K562 (cell line): ENCODE data around the gene PRDM2. TPM values are rescaled to one million over a fixed set of nuclear protein-coding genes. Genes with fewer than 3 reads are reported as not detected.

Experiments
- ATAC-seq: fragments of 200-7000 bp; cut with Tn5 transposase; 3 replicates; pipeline ENCODE4 v1.9.1; 2020; ENCODE audit warnings: moderate library complexity
- BruUV-seq: library from RNA; stranded (reverse); fragments of 400-500 nt; replicated peaks from 2 replicates; lab custom pipeline; 2021; lab: Mats Ljungman, UMichigan
- CTCF ChIA-PET: fragments of 300-600 bp; formaldehyde crosslinking; extraction: SDS; loops from one replicate; lab custom pipeline; 2021; ENCODE audit warnings: low intra/inter-chr PET ratio; lab: Yijun Ruan, JAX
- POLR2A ChIA-PET: fragments of 300-600, 350-650 bp; sonication (Branson Sonifier 250); formaldehyde crosslinking; extraction: SDS; loops from one replicate; lab custom pipeline; 2021; ENCODE audit warnings: antibody characterized with exemption, inconsistent platforms; lab: Yijun Ruan, JAX
- DNase-seq, 4 experiments: peaks; one replicate each; pipeline versions ENCODE4 v3.0.0 to v3.0.0-alpha.2; 2011 to 2018; ENCODE audit warnings: low spot score in 3 of 4, mixed read lengths in 3 of 4; ENCODE audit errors: extremely low read depth in 1 of 4
- FAIRE-seq: peaks from 2 replicates; lab custom pipeline; 2011; peaks lifted over from hg19 to GRCh38; lab: Jason Lieb, UNC
- H2AFZ ChIP-seq: 2 replicates; pipeline ENCODE4 v1.6.0; 2011; ENCODE audit warnings: low read depth, low read length, control low read depth, inconsistent platforms
- H3K27ac ChIP-seq: fragments of 200-600 bp; 3 replicates; pipeline ENCODE4 v1.8.0; 2011; ENCODE audit warnings: low read depth, mild to moderate bottlenecking, control low read depth, inconsistent platforms, low read length, moderate library complexity, mixed read lengths; ENCODE audit errors: extremely low read depth
- H3K27me3 ChIP-seq, 2 experiments: fragments of 300-600 bp in 1 of 2; 2 replicates in 1 of 2; 3 replicates in 1 of 2; pipeline versions ENCODE4 v1.6.0 to v1.8.0; 2011; ENCODE audit warnings: inconsistent platforms in 2 of 2, low read length in 2 of 2, mild to moderate bottlenecking in 1 of 2, mixed read lengths in 1 of 2, moderate library complexity in 1 of 2; ENCODE audit not compliant: control insufficient read depth in 2 of 2, insufficient read depth in 2 of 2
- H3K36me3 ChIP-seq: fragments of 300-600 bp; 3 replicates; pipeline ENCODE4 v1.8.0; 2011; ENCODE audit warnings: mild to moderate bottlenecking, low read length, inconsistent platforms; ENCODE audit not compliant: control insufficient read depth, insufficient read depth
- H3K4me1 ChIP-seq, 2 experiments: fragments of 200-600 bp in 1 of 2; replicated peaks in 1 of 2; 2 replicates in 1 of 2; 3 replicates in 1 of 2; pipeline versions ENCODE4 v1.5.1 to v1.8.0; 2011; ENCODE audit warnings: inconsistent platforms in 2 of 2, low read length in 2 of 2, mild to moderate bottlenecking in 1 of 2, mixed read lengths in 1 of 2, moderate library complexity in 1 of 2; ENCODE audit not compliant: control insufficient read depth in 2 of 2, insufficient read depth in 2 of 2
- H3K4me2 ChIP-seq: 2 replicates; pipeline ENCODE4 v1.6.1; 2011; ENCODE audit warnings: low read length, control low read depth, inconsistent platforms, mixed read lengths; ENCODE audit not compliant: insufficient read depth
- H3K4me3 ChIP-seq: fragments of 200-600 bp; sonication (generic), shearing (Covaris generic); 2 replicates; pipeline ENCODE4 v1.5.1; 2016; ENCODE audit warnings: control low read depth, inconsistent platforms
- H3K79me2 ChIP-seq: fragments of 200-600 bp; 3 replicates; pipeline ENCODE4 v1.8.0; 2011; ENCODE audit warnings: low read length, inconsistent platforms; ENCODE audit not compliant: control insufficient read depth, insufficient read depth
- H3K9ac ChIP-seq, 2 experiments: 2 replicates each; pipeline versions ENCODE4 v1.6.0 to v1.6.1; 2011; ENCODE audit warnings: low read depth in 2 of 2, low read length in 2 of 2, control low read depth in 1 of 2, inconsistent platforms in 1 of 2, mild to moderate bottlenecking in 1 of 2, mixed read lengths in 1 of 2; ENCODE audit not compliant: insufficient read depth in 1 of 2
- H3K9me1 ChIP-seq: one replicate; pipeline ENCODE4 v1.6.0; 2011; ENCODE audit warnings: inconsistent platforms, mild to moderate bottlenecking, low read length, moderate library complexity; ENCODE audit not compliant: control insufficient read depth, insufficient read depth
- H3K9me3 ChIP-seq: replicated peaks from 2 replicates; pipeline ENCODE4 v1.5.1; 2011; ENCODE audit warnings: low read depth, low read length, inconsistent platforms; ENCODE audit not compliant: control insufficient read depth, insufficient read depth
- H4K20me1 ChIP-seq: replicated peaks from 2 replicates; pipeline ENCODE4 v1.6.1; 2011; ENCODE audit warnings: low read length, inconsistent platforms, mixed read lengths; ENCODE audit not compliant: control insufficient read depth, insufficient read depth
- CCAR2 ChIP-seq: fragments of 200-400 bp; formaldehyde crosslinking; IDR thresholded peaks from 2 replicates; pipeline ENCODE4 v1.6.1; 2017; ENCODE audit warnings: mild to moderate bottlenecking, low read depth, low read length
- CHD4 ChIP-seq: fragments of 200-600 bp; sonication (generic); IDR thresholded peaks from 3 replicates; pipeline ENCODE4 v1.6.1; 2012; ENCODE audit warnings: low read depth, mild to moderate bottlenecking, mixed read lengths, low read length, inconsistent platforms; ENCODE audit not compliant: insufficient read depth, insufficient replicate concordance, poor library complexity, severe bottlenecking
- DPF2 ChIP-seq: fragments of 450-650 bp; IDR thresholded peaks from 2 replicates; pipeline ENCODE4 v1.6.1; 2016
- ETS2 ChIP-seq: IDR thresholded peaks from 2 replicates; pipeline ENCODE4 v1.6.1; 2016; ENCODE audit warnings: borderline replicate concordance, missing genetic modification characterization, mild to moderate bottlenecking, moderate library complexity, missing compliant biosample characterization; ENCODE audit not compliant: poor library complexity, severe bottlenecking
- FOXK1 ChIP-seq: sonication (generic); formaldehyde crosslinking; IDR thresholded peaks from 2 replicates; pipeline ENCODE4 v1.8.0; 2022; ENCODE audit warnings: missing genetic modification reagents, mild to moderate bottlenecking, borderline replicate concordance
- FOXK2 ChIP-seq, 2 experiments: fragments of 450-650 bp; IDR thresholded peaks in 1 of 2; conservative IDR thresholded peaks in 1 of 2; 2 replicates each; pipeline ENCODE4 v1.6.1; 2016; ENCODE audit warnings: low read depth in 2 of 2, mild to moderate bottlenecking in 1 of 2
- NFIX ChIP-seq: fragments of 250-450 bp; sonication (Bioruptor Pico); IDR thresholded peaks from 2 replicates; pipeline ENCODE4 v1.4.0; 2020; ENCODE audit warnings: low read depth, mild to moderate bottlenecking, moderate library complexity
- OTX1 ChIP-seq: fragments of 450-650 bp; formaldehyde crosslinking; IDR thresholded peaks from 2 replicates; pipeline ENCODE4 v1.4.0; 2022; ENCODE audit warnings: mild to moderate bottlenecking
- PRMT5 ChIP-seq: sonication (generic); formaldehyde crosslinking; IDR thresholded peaks from 2 replicates; pipeline ENCODE4 v1.5.0; 2020; ENCODE audit warnings: missing genetic modification reagents
- RNF2 ChIP-seq: sonication (generic); IDR thresholded peaks from 2 replicates; pipeline ENCODE4 v1.6.1; 2016
- SMARCA4 ChIP-seq: fragments of 450-650 bp; IDR thresholded peaks from 2 replicates; pipeline ENCODE4 v1.6.1; 2016
- SMARCA5 ChIP-seq: fragments of 450-650 bp; IDR thresholded peaks from 2 replicates; pipeline ENCODE4 v1.6.1; 2016
- ZEB2 ChIP-seq: fragments of 450-650 bp; IDR thresholded peaks from 2 replicates; pipeline ENCODE4 v1.6.1; 2016
- ZFX ChIP-seq: sonication (generic); formaldehyde crosslinking; IDR thresholded peaks from 2 replicates; pipeline ENCODE4 v1.8.0; 2022; ENCODE audit warnings: mild to moderate bottlenecking, missing genetic modification reagents, moderate library complexity
- WGBS: fragments of 100-300 bp; shearing (Covaris generic); methylation state at CpG from one replicate; pipeline ENCODE4 v1.1.6; 2016; ENCODE audit warnings: low coverage, mixed read lengths; ENCODE audit not compliant: insufficient coverage; ENCODE audit errors: missing lambda C conversion rate; 5-methylcytosine and 5-hydroxymethylcytosine counted together
- in situ Hi-C: fragments of 300-500 bp; cut with MboI; formaldehyde crosslinking; loops from 4 replicates; pipeline ENCODE4 v1.15.0; 2018; ENCODE audit warnings: inconsistent platforms, mixed read lengths
- intact Hi-C: fragments of 100-400 bp; cut with micrococcal nuclease; formaldehyde crosslinking; loops from 2 replicates; pipeline ENCODE4 v1.14.2; 2022
- polyA plus RNA-seq, 8 experiments: library from polyadenylated mRNA; depleted of rRNA in 4 of 8; stranded (reverse) in 5 of 8; unstranded in 3 of 8; fragments of >200 nt; fragmentation: Nextera tagmentation in 2 of 8; fragmentation: Illumina TruSeq in 1 of 8; extraction: Ambion mirVana in 2 of 8; extraction: Trizol in 1 of 8; gene quantifications; 2 replicates each; pipeline versions ENCODE4 v1.2.1 to v1.2.3, GENCODE V29; 2011 to 2014; ENCODE audit warnings: inconsistent platforms in 1 of 8, missing spikeins in 1 of 8
- total RNA-seq, 7 experiments: library from RNA; depleted of rRNA in 6 of 7; stranded (reverse); fragments of >200 nt in 6 of 7; fragmentation: Illumina TruSeq in 2 of 7; extraction: Trizol in 2 of 7; gene quantifications; 2 replicates each; pipeline versions ENCODE4 v1.2.1 to v1.2.3, GENCODE V29; 2011 to 2021; ENCODE audit warnings: low replicate concordance in 1 of 7
- TF ChIP-seq, protein P1 (sequence below): fragments of 250-450 bp; sonication (Bioruptor Pico); IDR thresholded peaks from 2 replicates; pipeline ENCODE4 v1.8.0; 2022; ENCODE audit warnings: moderate library complexity, mild to moderate bottlenecking, inconsistent platforms
- TF ChIP-seq, protein P2 (sequence below), 2 experiments: fragments of 450-650 bp; IDR thresholded peaks; 2 replicates each; pipeline ENCODE4 v1.6.1; 2018; ENCODE audit warnings: mild to moderate bottlenecking in 2 of 2, low read depth in 1 of 2; ENCODE audit not compliant: partially characterized antibody in 2 of 2
- TF ChIP-seq, protein P3 (sequence below): sonication (generic); IDR thresholded peaks from 2 replicates; pipeline ENCODE4 v1.6.1; 2016

PRDM2 gene
- total and polyA plus RNA-seq, 9 of the 15 experiments (the other 6 are each of a cell fraction or from before 2014, with no cell fraction given) = 5.4 to 27.6 (median 12.5) TPM

DNA sequence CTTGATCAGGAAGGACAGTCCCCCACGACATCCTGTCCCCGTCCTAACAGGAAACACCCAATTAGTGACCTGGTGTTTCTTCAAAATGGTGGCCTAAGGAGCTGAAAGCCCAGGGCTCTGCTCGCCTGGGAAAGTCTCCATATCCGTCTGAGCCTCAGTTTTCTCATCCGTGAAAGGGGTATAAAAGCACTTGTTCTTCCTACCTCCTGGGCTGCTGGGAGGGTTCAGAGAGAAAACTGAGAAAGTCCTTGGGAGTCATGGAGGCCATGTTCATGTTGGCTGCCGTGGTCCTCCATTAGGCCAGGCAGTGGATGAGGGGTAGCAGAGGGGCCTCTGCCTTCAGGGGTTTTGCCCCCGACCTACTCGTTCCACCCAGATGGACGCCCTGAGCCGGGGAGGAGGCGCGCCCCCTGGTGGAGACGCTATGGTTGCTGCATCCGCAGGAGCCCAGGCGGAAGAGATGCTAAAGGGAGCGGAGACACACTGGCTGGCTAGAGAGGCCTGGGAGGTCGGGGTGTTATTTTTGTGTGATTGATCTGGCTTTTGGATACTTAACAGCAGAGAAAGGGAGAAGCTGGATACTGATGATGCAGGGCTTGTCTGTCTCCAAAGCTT lies 113.5 kb downstream of the PRDM2 start:
- Histone ChIP-seq H4K20me1 (peaks cover 31% of the 10 kb centered on the region), H3K36me3 (no peaks in the 10 kb centered on the region), H3K4me1 (peaks cover 15 to 21% of the 10 kb centered on the region in 2 experiments), H3K4me3 (no peak overlapping the region), H3K79me2 (no peaks in the 10 kb centered on the region), H3K4me2 (peak overlapping the region; percentile 28; the same call in 1 of the 2 replicates), H3K27ac (no peak overlapping the region), H3K9me1 (peaks cover 5% of the 10 kb centered on the region), H3K27me3 (peaks cover 0 to 22% of the 10 kb centered on the region in 2 experiments; a peak in 2 of 5 replicates), H2AFZ (no peak overlapping the region), H3K9me3 (no peaks in the 10 kb centered on the region), H3K9ac (no peak overlapping the region)
- ChIA-PET CTCF (interaction anchor here (0.6 to 0.8 kb wide), 2 partner anchors 56 to 148 kb away, joined by 3 to 6 read pairs; no protein-coding TSS in a partner anchor), POLR2A (interaction anchor here (1.0 kb wide), 1 partner anchor 100 kb away, joined by 4 read pairs; no protein-coding TSS in a partner anchor)
- in situ Hi-C loops = no loop called here
- intact Hi-C loops = loop anchor here (1.0 kb wide), 1 partner anchor 148 kb away; no protein-coding TSS in a partner anchor
- no TSS peak for BruUV-seq
- ATAC-seq (peak; percentile 89), DNase-seq (peak; percentile 78 to 90 (median 84)), FAIRE-seq (peak; percentile 76)
- WGBS = 13% methylated on average over 17 of the region's 17 CpGs
- TF ChIP-seq FOXK1 (CRISPR knock-in tag) = no peak
- no peak for TF ChIP-seq NFIX (CRISPR knock-in tag)
- TF ChIP-seq RNF2 = no peak
- no peak for TF ChIP-seq PRMT5 (CRISPR knock-in tag)
- no peak for TF ChIP-seq FOXK2 (conservative IDR thresholded peaks at IDR 0.05 in 1 of 2, IDR thresholded peaks at IDR 0.05 in 1 of 2; ENCODE audit: low read depth in 2 of 2)
- TF ChIP-seq CCAR2 = no peak
- TF ChIP-seq, protein P1, sequence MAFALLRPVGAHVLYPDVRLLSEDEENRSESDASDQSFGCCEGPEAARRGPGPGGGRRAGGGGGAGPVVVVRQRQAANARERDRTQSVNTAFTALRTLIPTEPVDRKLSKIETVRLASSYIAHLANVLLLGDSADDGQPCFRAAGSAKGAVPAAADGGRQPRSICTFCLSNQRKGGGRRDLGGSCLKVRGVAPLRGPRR (CRISPR knock-in tag) = no peak
- TF ChIP-seq OTX1 (CRISPR knock-in tag) = no peak
- no peak for TF ChIP-seq SMARCA4
- TF ChIP-seq, protein P2, sequence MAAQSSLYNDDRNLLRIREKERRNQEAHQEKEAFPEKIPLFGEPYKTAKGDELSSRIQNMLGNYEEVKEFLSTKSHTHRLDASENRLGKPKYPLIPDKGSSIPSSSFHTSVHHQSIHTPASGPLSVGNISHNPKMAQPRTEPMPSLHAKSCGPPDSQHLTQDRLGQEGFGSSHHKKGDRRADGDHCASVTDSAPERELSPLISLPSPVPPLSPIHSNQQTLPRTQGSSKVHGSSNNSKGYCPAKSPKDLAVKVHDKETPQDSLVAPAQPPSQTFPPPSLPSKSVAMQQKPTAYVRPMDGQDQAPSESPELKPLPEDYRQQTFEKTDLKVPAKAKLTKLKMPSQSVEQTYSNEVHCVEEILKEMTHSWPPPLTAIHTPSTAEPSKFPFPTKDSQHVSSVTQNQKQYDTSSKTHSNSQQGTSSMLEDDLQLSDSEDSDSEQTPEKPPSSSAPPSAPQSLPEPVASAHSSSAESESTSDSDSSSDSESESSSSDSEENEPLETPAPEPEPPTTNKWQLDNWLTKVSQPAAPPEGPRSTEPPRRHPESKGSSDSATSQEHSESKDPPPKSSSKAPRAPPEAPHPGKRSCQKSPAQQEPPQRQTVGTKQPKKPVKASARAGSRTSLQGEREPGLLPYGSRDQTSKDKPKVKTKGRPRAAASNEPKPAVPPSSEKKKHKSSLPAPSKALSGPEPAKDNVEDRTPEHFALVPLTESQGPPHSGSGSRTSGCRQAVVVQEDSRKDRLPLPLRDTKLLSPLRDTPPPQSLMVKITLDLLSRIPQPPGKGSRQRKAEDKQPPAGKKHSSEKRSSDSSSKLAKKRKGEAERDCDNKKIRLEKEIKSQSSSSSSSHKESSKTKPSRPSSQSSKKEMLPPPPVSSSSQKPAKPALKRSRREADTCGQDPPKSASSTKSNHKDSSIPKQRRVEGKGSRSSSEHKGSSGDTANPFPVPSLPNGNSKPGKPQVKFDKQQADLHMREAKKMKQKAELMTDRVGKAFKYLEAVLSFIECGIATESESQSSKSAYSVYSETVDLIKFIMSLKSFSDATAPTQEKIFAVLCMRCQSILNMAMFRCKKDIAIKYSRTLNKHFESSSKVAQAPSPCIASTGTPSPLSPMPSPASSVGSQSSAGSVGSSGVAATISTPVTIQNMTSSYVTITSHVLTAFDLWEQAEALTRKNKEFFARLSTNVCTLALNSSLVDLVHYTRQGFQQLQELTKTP (IDR thresholded peaks at IDR 0.05; ENCODE audit: low read depth in 1 of 2, partially characterized antibody in 2 of 2) = no peak
- peak; percentile 94 for TF ChIP-seq SMARCA5
- TF ChIP-seq, protein P3, sequence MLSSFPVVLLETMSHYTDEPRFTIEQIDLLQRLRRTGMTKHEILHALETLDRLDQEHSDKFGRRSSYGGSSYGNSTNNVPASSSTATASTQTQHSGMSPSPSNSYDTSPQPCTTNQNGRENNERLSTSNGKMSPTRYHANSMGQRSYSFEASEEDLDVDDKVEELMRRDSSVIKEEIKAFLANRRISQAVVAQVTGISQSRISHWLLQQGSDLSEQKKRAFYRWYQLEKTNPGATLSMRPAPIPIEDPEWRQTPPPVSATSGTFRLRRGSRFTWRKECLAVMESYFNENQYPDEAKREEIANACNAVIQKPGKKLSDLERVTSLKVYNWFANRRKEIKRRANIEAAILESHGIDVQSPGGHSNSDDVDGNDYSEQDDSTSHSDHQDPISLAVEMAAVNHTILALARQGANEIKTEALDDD = no peak
- TF ChIP-seq CHD4 = peak; percentile 89
- TF ChIP-seq ZFX (CRISPR knock-in tag) = no peak
- TF ChIP-seq DPF2 = no peak
- no peak for TF ChIP-seq ETS2 (tag)
- TF ChIP-seq ZEB2 = no peak
